ENCODE results near the gene MBD5.

Gene MBD5

GRCh38 chr2:148042219-148042618 lies 21.3 kb downstream of the MBD5 start:
- H2BK15ac ChIP-seq (ENCODE audit: low read length), result no peak overlapping the region
- DNase-seq (ENCODE audit: low spot score), result no peak
- H3K4ac ChIP-seq (ENCODE audit: low read length), result no peak overlapping the region
- no peak overlapping the region for H3K14ac ChIP-seq (ENCODE audit: low read length)
- no peak overlapping the region for H3K23ac ChIP-seq (ENCODE audit: low read depth, low read length, poor library complexity)
- H3K79me1 ChIP-seq (ENCODE audit: low read depth, low read length), result no peaks in the 10 kb centered on the region
- H2BK120ac ChIP-seq (ENCODE audit: low read depth, low read length), result no peak overlapping the region
- H3K4me3 ChIP-seq (ENCODE audit: low read length in 2 of 2), result no peak overlapping the region
- H3K9ac ChIP-seq (ENCODE audit: low read depth, low read length, poor library complexity), result no peak overlapping the region
- no peak overlapping the region for H2AK5ac ChIP-seq (ENCODE audit: low read depth, low read length)
- no peak overlapping the region for H3K27ac ChIP-seq (replicated peaks; ENCODE audit: low read length)
- H2BK5ac ChIP-seq (ENCODE audit: low read length), result no peak overlapping the region
- H3K4me1 ChIP-seq (ENCODE audit: control insufficient read depth in 2 of 2, insufficient read depth in 1 of 2, low read depth in 1 of 2, low read length in 2 of 2), result no peaks in the 10 kb centered on the region
- H2BK12ac ChIP-seq (ENCODE audit: low read length), result no peak overlapping the region
- no peak overlapping the region for H2AFZ ChIP-seq (ENCODE audit: low read length)
- peaks cover 0 to 10% of the 10 kb centered on the region in 2 donors for H3K36me3 ChIP-seq (replicated peaks in 1 of 2; ENCODE audit: control insufficient read depth in 2 of 2, insufficient read depth in 2 of 2, low read length in 2 of 2)
- no peaks in the 10 kb centered on the region for H3K27me3 ChIP-seq (ENCODE audit: control insufficient read depth in 3 of 3, insufficient read depth in 3 of 3, low read depth in 1 of 3, low read length in 3 of 3)
- no peak overlapping the region for H3K4me2 ChIP-seq (ENCODE audit: insufficient read depth, low read length, poor library complexity, severe bottlenecking)
- WGBS, 2 donors (ENCODE audit: extremely low coverage in 2 of 2, insufficient read length in 2 of 2, insufficient replicate concordance in 1 of 2), result no CpG with 5 or more reads among the region's 2 CpGs
- no peak overlapping the region for H3K18ac ChIP-seq (ENCODE audit: low read length)
- no peak overlapping the region for H4K8ac ChIP-seq (ENCODE audit: low read depth, low read length)
- no peak overlapping the region for H4K91ac ChIP-seq (ENCODE audit: low read depth, low read length, poor library complexity)
- H3K9me3 ChIP-seq (replicated peaks in 1 of 2; ENCODE audit: control insufficient read depth in 2 of 2, insufficient read depth in 1 of 2, low read depth in 1 of 2, low read length in 2 of 2), result no peaks in the 10 kb centered on the region

- no peaks in the 10 kb centered on the region for H3K4me1 ChIP-seq (ENCODE audit: control insufficient read depth in 2 of 2, insufficient read depth in 1 of 2, low read depth in 1 of 2, low read length in 2 of 2)
- no peak overlapping the region for H3K4me2 ChIP-seq (ENCODE audit: insufficient read depth, low read length, poor library complexity, severe bottlenecking)
- no peak overlapping the region for H3K23ac ChIP-seq (ENCODE audit: low read depth, low read length, poor library complexity)
- no peak overlapping the region for H2BK15ac ChIP-seq (ENCODE audit: low read length)
- no peak overlapping the region for H3K9ac ChIP-seq (ENCODE audit: low read depth, low read length, poor library complexity)
- H3K79me1 ChIP-seq (ENCODE audit: low read depth, low read length), result no peaks in the 10 kb centered on the region
- H3K27ac ChIP-seq (replicated peaks; ENCODE audit: low read length), result no peak overlapping the region
- H3K4ac ChIP-seq (ENCODE audit: low read length), result no peak overlapping the region
- peaks cover 0 to 10% of the 10 kb centered on the region in 2 donors for H3K36me3 ChIP-seq (replicated peaks in 1 of 2; ENCODE audit: control insufficient read depth in 2 of 2, insufficient read depth in 2 of 2, low read length in 2 of 2)
- H2BK5ac ChIP-seq (ENCODE audit: low read length), result no peak overlapping the region
- no peak overlapping the region for H2AK5ac ChIP-seq (ENCODE audit: low read depth, low read length)
- H2BK12ac ChIP-seq (ENCODE audit: low read length), result no peak overlapping the region
- no peak overlapping the region for H3K18ac ChIP-seq (ENCODE audit: low read length)
- no peak overlapping the region for H2AFZ ChIP-seq (ENCODE audit: low read length)
- no peak overlapping the region for H3K4me3 ChIP-seq (ENCODE audit: low read length in 2 of 2)
- no peak overlapping the region for H4K91ac ChIP-seq (ENCODE audit: low read depth, low read length, poor library complexity)
- no peaks in the 10 kb centered on the region for H3K27me3 ChIP-seq (ENCODE audit: control insufficient read depth in 3 of 3, insufficient read depth in 3 of 3, low read depth in 1 of 3, low read length in 3 of 3)
- H3K14ac ChIP-seq (ENCODE audit: low read length), result no peak overlapping the region
- no peak for DNase-seq (ENCODE audit: low spot score)
- H3K9me3 ChIP-seq (replicated peaks in 1 of 2; ENCODE audit: control insufficient read depth in 2 of 2, insufficient read depth in 1 of 2, low read depth in 1 of 2, low read length in 2 of 2), result no peaks in the 10 kb centered on the region
- H2BK120ac ChIP-seq (ENCODE audit: low read depth, low read length), result no peak overlapping the region
- no peak overlapping the region for H4K8ac ChIP-seq (ENCODE audit: low read depth, low read length)
- no CpG with 5 or more reads among the region's 2 CpGs for WGBS, 2 donors (ENCODE audit: extremely low coverage in 2 of 2, insufficient read length in 2 of 2, insufficient replicate concordance in 1 of 2)
These were observed 23.4 kb downstream of the MBD5 start for GRCh38 chr2:148044322-148044721.

GRCh38 chr2:148046802-148047201 lies 25.9 kb downstream of the MBD5 start:
- no peaks in the 10 kb centered on the region for H3K9me3 ChIP-seq (replicated peaks in 1 of 2; ENCODE audit: control insufficient read depth in 2 of 2, insufficient read depth in 1 of 2, low read depth in 1 of 2, low read length in 2 of 2)
- peaks cover 0 to 2% of the 10 kb centered on the region in 2 donors for H3K36me3 ChIP-seq (replicated peaks in 1 of 2; ENCODE audit: control insufficient read depth in 2 of 2, insufficient read depth in 2 of 2, low read length in 2 of 2)
- no peak overlapping the region for H3K14ac ChIP-seq (ENCODE audit: low read length)
- no peak overlapping the region for H3K23ac ChIP-seq (ENCODE audit: low read depth, low read length, poor library complexity)
- H3K4ac ChIP-seq (ENCODE audit: low read length), result no peak overlapping the region
- H3K27me3 ChIP-seq (ENCODE audit: control insufficient read depth in 3 of 3, insufficient read depth in 3 of 3, low read depth in 1 of 3, low read length in 3 of 3), result no peaks in the 10 kb centered on the region
- H3K79me1 ChIP-seq (ENCODE audit: low read depth, low read length), result no peaks in the 10 kb centered on the region
- no peak overlapping the region for H2AFZ ChIP-seq (ENCODE audit: low read length)
- no peak overlapping the region for H3K4me2 ChIP-seq (ENCODE audit: insufficient read depth, low read length, poor library complexity, severe bottlenecking)
- no peak overlapping the region for H2BK5ac ChIP-seq (ENCODE audit: low read length)
- no peak overlapping the region for H3K18ac ChIP-seq (ENCODE audit: low read length)
- H2BK120ac ChIP-seq (ENCODE audit: low read depth, low read length), result no peak overlapping the region
- no peak overlapping the region for H3K27ac ChIP-seq (replicated peaks; ENCODE audit: low read length)
- no CpG with 5 or more reads among the region's 1 CpG for WGBS, 2 donors (ENCODE audit: extremely low coverage in 2 of 2, insufficient read length in 2 of 2, insufficient replicate concordance in 1 of 2)
- H2BK15ac ChIP-seq (ENCODE audit: low read length), result no peak overlapping the region
- no peak for DNase-seq (ENCODE audit: low spot score)
- H3K4me1 ChIP-seq (ENCODE audit: control insufficient read depth in 2 of 2, insufficient read depth in 1 of 2, low read depth in 1 of 2, low read length in 2 of 2), result no peaks in the 10 kb centered on the region
- no peak overlapping the region for H2AK5ac ChIP-seq (ENCODE audit: low read depth, low read length)
- H4K91ac ChIP-seq (ENCODE audit: low read depth, low read length, poor library complexity), result no peak overlapping the region
- no peak overlapping the region for H3K4me3 ChIP-seq (ENCODE audit: low read length in 2 of 2)
- H3K9ac ChIP-seq (ENCODE audit: low read depth, low read length, poor library complexity), result no peak overlapping the region
- H2BK12ac ChIP-seq (ENCODE audit: low read length), result no peak overlapping the region
- no peak overlapping the region for H4K8ac ChIP-seq (ENCODE audit: low read depth, low read length)

GRCh38 chr2:148048475-148049221 lies 27.8 kb downstream of the MBD5 start:
- no peak overlapping the region for H3K23ac ChIP-seq (ENCODE audit: low read depth, low read length, poor library complexity)
- no peaks in the 10 kb centered on the region for H3K36me3 ChIP-seq (replicated peaks in 1 of 2; ENCODE audit: control insufficient read depth in 2 of 2, insufficient read depth in 2 of 2, low read length in 2 of 2)
- DNase-seq (ENCODE audit: low spot score), result no peak
- no peak overlapping the region for H3K14ac ChIP-seq (ENCODE audit: low read length)
- H2BK15ac ChIP-seq (ENCODE audit: low read length), result no peak overlapping the region
- no peak overlapping the region for H3K18ac ChIP-seq (ENCODE audit: low read length)
- no peaks in the 10 kb centered on the region for H3K4me1 ChIP-seq (ENCODE audit: control insufficient read depth in 2 of 2, insufficient read depth in 1 of 2, low read depth in 1 of 2, low read length in 2 of 2)
- H3K27me3 ChIP-seq (ENCODE audit: control insufficient read depth in 3 of 3, insufficient read depth in 3 of 3, low read depth in 1 of 3, low read length in 3 of 3), result no peaks in the 10 kb centered on the region
- H2BK5ac ChIP-seq (ENCODE audit: low read length), result no peak overlapping the region
- H3K4me3 ChIP-seq (ENCODE audit: low read length in 2 of 2), result no peak overlapping the region
- WGBS, 2 donors (ENCODE audit: extremely low coverage in 2 of 2, insufficient read length in 2 of 2, insufficient replicate concordance in 1 of 2), result no CpG with 5 or more reads among the region's 1 CpG
- no peak overlapping the region for H2AFZ ChIP-seq (ENCODE audit: low read length)
- no peak overlapping the region for H4K8ac ChIP-seq (ENCODE audit: low read depth, low read length)
- no peak overlapping the region for H3K27ac ChIP-seq (replicated peaks; ENCODE audit: low read length)
- H3K4me2 ChIP-seq (ENCODE audit: insufficient read depth, low read length, poor library complexity, severe bottlenecking), result no peak overlapping the region
- no peak overlapping the region for H2AK5ac ChIP-seq (ENCODE audit: low read depth, low read length)
- no peak overlapping the region for H3K9ac ChIP-seq (ENCODE audit: low read depth, low read length, poor library complexity)
- H2BK120ac ChIP-seq (ENCODE audit: low read depth, low read length), result no peak overlapping the region
- H4K91ac ChIP-seq (ENCODE audit: low read depth, low read length, poor library complexity), result no peak overlapping the region
- H3K79me1 ChIP-seq (ENCODE audit: low read depth, low read length), result no peaks in the 10 kb centered on the region
- H3K9me3 ChIP-seq (replicated peaks in 1 of 2; ENCODE audit: control insufficient read depth in 2 of 2, insufficient read depth in 1 of 2, low read depth in 1 of 2, low read length in 2 of 2), result no peaks in the 10 kb centered on the region
- no peak overlapping the region for H2BK12ac ChIP-seq (ENCODE audit: low read length)
- no peak overlapping the region for H3K4ac ChIP-seq (ENCODE audit: low read length)
